Raji (cell line): Measurements from ENCODE around the gene CNTNAP4.

Source experiments
- POLR2A ChIP-seq: IDR thresholded peaks from 2 replicates; pipeline ENCODE4 v1.6.1; 2011; ENCODE audit warnings: low read depth, low read length, control low read depth; ENCODE audit not compliant: insufficient read depth

CNTNAP4 gene

DNA sequence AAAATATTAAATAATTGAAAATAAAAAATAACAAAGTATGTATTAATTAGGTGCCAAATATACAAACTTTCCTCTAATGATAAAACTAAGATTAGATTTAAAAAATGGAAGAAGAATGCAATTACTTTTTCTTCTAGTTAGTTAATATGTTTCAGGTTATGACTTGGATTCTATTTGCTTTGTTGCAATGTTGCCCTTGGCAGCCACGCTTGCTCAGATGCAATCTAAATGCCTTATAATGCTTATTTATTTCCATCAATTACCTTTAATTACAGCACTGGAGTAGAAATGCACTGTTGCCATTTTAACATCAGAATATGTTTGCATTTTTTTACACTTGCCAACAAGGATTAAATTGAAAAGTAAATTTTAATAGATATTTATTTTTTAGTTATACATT is 263.9 kb downstream of the CNTNAP4 start:
- no peak for TF ChIP-seq POLR2A

DNA sequence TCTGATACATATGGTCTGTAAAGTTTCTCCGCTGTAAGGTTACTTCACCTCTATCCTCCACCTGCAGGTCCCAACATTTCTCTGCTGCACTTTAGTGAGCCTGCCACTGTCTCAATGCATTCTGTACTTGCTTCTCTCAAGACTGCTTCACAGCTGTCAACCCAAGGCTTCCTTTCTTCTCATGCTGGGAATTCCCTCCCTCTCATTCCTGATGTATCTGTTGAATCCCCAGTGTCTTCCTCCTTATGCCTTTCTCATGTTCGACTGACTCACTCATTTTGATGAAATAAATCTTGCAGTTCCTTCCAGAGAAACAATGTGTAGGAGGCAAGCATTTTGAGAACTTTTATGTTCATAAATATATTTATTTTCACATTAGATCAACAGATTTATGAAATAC is 288.3 kb downstream of the CNTNAP4 start:
- no peak for TF ChIP-seq POLR2A

DNA sequence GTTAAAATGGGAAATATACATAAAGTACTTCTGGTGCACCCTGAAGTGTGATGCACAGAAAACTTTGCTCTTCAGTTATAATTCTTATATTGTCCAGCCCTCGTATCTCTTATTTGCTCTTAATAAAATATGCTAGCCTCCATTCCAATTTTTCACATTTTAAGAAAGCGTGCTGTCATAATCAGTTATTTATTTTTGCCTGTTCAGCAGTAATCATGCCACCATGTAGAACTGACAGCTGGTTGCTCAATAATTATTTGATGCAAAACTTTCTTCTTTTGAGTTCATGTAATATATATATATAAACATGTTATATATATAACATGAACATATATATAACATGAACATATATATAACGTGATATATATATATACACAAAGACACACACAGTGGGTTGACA is 294.6 kb downstream of the CNTNAP4 start:
- TF ChIP-seq POLR2A: no peak

DNA sequence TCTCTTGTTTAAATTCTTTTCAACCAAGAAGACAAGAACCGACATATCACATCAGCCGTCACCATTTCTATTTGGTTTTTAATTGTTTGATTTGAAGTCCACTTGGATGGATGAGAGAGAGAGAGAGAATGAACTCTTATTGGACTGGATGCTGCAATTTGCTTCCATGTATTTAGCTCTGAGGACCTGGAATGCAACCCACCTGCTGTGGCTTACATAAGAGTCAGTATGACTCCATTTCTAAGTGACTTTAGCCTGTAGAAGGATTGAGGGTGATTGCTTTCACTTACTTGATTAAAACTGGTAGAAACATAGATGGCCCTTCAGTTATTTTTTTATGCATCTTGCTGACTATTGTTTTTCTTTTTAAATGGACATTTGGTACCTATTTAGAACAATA is 296.1 kb downstream of the CNTNAP4 start:
- no peak for TF ChIP-seq POLR2A

DNA sequence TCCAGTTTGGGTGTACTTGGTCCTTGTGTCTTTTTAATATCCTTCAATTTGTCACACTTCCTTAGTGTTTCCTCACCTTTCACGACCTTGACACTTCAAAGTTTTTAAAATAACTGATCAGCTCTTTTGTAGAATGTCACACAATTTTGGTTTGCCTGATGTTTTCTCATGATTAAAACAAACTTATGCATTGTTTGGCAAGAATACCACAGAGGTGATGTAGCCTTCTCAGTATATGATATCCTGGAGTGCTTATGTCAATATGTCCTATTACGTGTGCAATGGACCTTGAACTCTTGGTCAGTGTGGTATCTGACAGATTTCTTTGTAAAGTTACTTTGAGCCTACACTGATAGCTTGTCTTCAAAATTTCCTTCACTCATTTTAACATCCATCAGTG is 297.4 kb downstream of the CNTNAP4 start:
- TF ChIP-seq POLR2A: no peak

DNA sequence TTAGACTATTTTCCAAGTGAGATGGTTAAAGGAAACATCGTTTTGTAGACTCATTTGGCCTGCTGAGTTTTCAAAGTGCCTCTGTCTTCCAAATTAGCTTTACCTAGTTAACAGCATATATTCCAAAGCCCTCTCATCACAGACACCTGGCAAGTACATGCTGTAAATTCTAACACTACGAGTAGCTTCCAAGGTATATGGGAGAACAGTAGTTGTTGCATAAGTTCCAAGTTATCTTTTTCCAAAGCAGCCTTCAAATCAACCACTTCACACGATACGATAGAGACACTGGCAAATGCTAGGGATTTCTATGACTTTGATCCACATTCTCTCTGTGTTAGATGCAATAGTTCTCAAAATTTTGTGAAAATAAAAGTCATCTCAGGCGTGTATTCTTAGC is 299.3 kb downstream of the CNTNAP4 start:
- no peak for TF ChIP-seq POLR2A

DNA sequence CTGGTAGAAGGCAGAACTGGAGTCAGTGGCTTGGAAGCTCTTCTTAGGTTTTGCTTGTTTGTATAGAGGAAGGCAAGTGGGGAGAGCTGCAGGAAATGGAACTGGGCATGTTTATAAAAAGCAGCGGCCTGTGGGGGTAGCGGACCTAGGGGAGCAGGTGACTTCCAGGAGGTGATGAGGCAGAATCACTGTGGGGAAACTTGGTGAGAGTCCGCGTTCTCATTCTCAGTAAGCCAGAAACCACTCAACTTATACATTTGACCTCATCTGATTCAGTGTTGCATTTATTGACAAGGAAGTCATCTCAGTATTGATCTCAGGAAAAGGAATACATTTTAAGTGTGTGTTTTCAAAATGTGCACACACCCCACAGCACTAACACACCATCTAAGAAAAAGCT is 299.8 kb downstream of the CNTNAP4 start:
- TF ChIP-seq POLR2A: no peak

DNA sequence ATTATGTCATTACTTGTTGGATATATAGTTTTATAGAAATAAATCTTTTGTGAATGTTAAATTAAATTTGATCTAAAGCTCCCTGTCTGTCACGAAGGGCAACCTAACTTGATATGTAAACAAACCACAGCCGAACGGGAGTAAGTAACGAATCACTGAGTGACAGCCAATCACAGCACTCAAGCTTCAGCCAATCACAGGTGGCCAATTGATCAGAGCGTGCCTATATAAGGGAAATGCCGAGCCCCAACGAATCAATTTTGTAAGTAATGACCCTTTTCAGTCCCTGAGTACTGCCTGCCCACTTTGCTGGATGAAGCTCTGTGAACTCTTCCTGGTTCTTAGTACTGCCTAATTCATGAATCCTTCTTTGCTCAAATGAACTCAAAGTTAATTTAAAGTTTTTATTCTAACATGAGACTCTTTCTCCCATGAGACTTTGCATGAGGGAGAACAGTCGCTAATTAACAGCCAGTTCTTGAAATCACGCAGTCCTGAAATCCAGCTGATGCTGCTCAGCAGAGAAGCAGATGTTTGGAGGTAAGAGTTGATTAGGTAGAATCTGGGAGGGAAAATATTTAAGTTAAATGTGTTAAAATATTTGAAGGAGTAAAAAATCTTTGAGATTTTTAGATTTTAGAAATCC is 302.2 kb downstream of the CNTNAP4 start:
- TF ChIP-seq POLR2A: no peak

DNA sequence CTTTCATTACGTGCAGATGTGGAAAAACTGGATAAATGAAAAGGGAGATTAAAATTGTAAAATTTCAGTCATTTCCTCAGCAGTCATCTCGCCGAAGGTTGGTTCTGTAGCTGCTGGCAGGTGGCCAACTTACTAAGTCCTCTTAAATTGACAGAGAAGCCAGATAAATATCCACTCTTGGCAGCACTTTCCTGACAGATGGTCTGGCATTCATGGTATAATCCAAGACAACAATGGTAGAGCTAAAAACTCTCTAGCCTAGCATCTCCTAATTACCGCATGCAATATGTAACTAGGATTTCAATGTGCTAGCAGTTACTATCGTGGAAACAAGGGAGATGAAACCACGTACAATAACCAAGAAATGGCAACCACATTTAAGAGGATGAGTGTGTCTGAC is 306.3 kb downstream of the CNTNAP4 start:
- TF ChIP-seq POLR2A: no peak

DNA sequence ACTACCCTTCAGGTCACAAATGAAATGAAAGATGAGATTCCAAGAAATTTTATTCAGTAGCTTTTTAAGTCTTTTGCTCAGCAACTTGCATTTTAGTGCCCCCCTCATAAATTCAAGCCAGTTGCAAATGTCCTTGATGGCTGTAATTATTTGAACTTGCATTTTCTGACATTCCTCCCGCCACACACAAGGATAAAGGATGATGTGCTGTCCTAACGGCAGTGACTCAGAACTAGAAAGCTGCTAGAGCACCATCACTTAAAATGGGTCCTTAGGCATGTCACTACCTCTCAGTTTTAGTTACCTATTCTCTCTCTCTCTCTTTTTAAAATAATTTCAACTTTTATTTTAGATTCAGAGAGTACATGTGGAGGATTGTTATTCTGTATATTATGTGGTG is 306.7 kb downstream of the CNTNAP4 start:
- no peak for TF ChIP-seq POLR2A

DNA sequence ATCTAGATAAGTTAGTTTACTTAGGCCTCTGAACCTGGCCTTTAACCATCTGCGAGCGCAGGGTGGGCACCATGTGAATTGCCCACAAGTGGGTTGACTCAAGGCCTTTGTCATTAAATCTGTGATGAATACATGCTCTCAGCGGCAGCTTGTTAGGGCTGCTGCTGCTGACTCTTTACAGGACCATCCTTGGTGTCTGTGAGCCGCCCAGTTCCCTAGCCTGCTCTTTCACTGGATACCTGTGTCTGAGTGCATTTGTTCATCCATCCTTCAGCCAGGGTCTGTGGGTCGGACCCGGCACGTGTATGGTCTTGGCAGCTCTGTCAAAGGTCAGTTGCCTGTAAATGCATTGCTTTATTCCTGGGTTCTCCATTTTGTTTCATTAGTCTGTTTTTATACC is 321.3 kb downstream of the CNTNAP4 start:
- no peak for TF ChIP-seq POLR2A

DNA sequence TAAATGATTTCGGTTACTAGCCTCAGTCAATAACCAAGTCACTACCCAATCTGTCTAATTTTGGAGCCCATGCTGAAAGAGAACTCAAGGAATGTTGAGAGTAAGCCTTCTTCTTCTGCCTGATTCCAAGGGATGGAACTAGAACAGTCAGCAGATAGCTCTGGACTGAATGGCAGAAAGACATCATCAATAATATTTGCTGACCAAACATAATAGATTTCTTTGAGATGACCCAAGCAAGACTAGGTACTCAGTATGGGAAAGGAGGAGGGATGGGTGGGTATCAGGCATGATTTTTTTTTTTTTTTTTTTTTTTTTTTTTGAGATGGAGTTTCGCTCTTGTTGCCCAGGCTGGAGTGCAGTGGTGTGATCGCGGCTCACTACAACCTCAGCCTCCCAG is 330.1 kb downstream of the CNTNAP4 start:
- TF ChIP-seq POLR2A: no peak
